HepG2 (cell line): ENCODE measurements around the gene PIM1. TPM values are rescaled to one million over a fixed set of nuclear protein-coding genes. Genes with fewer than 3 reads are reported as not detected.

Experiments
- FIP1L1 ChIP-seq: fragments of 200-400 bp; formaldehyde crosslinking; IDR thresholded peaks from 2 replicates; pipeline ENCODE4 v1.6.1; 2018; ENCODE audit warnings: low read depth, mild to moderate bottlenecking, low read length, moderate library complexity, borderline replicate concordance; ENCODE audit not compliant: insufficient read depth
- FLYWCH1 ChIP-seq: sonication (generic); formaldehyde crosslinking; IDR thresholded peaks from 2 replicates; pipeline ENCODE4 v1.8.1; 2023; ENCODE audit warnings: mild to moderate bottlenecking, missing genetic modification reagents
- MED13 ChIP-seq: sonication (generic); formaldehyde crosslinking; IDR thresholded peaks from 2 replicates; pipeline ENCODE4 v1.5.0; 2020; ENCODE audit warnings: missing genetic modification reagents
- NFE2L1 ChIP-seq: sonication (generic); formaldehyde crosslinking; IDR thresholded peaks from 2 replicates; pipeline ENCODE4 v1.4.0; 2020; ENCODE audit warnings: missing genetic modification reagents, mild to moderate bottlenecking, borderline replicate concordance
- TCF7 ChIP-seq: sonication (generic); IDR thresholded peaks from 2 replicates; pipeline ENCODE4 v1.6.1; 2016; ENCODE audit warnings: antibody characterized with exemption, low read depth
- ZFX ChIP-seq: sonication (generic); formaldehyde crosslinking; IDR thresholded peaks from 2 replicates; pipeline ENCODE4 v1.4.0; 2020; ENCODE audit warnings: mild to moderate bottlenecking, low read depth, missing genetic modification reagents, moderate library complexity
- ZNF232 ChIP-seq: sonication (generic); formaldehyde crosslinking; IDR thresholded peaks from 2 replicates; pipeline ENCODE4 v1.4.0; 2020; ENCODE audit warnings: missing genetic modification reagents, borderline replicate concordance
- ZNF350 ChIP-seq: sonication (generic); formaldehyde crosslinking; IDR thresholded peaks from 2 replicates; pipeline ENCODE4 v1.4.0; 2020; ENCODE audit warnings: mild to moderate bottlenecking, low read depth, missing genetic modification reagents, borderline replicate concordance
- ZNF619 ChIP-seq: sonication (generic); formaldehyde crosslinking; IDR thresholded peaks from 2 replicates; pipeline ENCODE4 v1.4.0; 2020; ENCODE audit warnings: mild to moderate bottlenecking, missing genetic modification reagents
- polyA plus RNA-seq, 8 experiments: library from polyadenylated mRNA; depleted of rRNA in 3 of 8; stranded (reverse) in 7 of 8; unstranded in 1 of 8; fragments of >200 nt; fragmentation: Illumina TruSeq in 4 of 8; extraction: Trizol in 4 of 8; gene quantifications; 2 replicates each; pipeline versions ENCODE4 v1.2.1 to v1.2.3, GENCODE V29; 2011 to 2016; ENCODE audit warnings: low read depth in 4 of 8, missing spikeins in 1 of 8, mixed read lengths in 1 of 8; ENCODE audit not compliant: insufficient read depth in 1 of 8
- total RNA-seq, 5 experiments: library from RNA; depleted of rRNA; stranded (reverse); fragments of >200 nt; fragmentation: Illumina TruSeq; extraction: Trizol; gene quantifications; 2 replicates each; pipeline ENCODE4 v1.2.3, GENCODE V29; 2016; ENCODE audit warnings: low read depth in 1 of 5
- TF ChIP-seq, protein P1 (sequence below): sonication (generic); formaldehyde crosslinking; IDR thresholded peaks from 2 replicates; pipeline ENCODE4 v1.4.0; 2020; ENCODE audit warnings: low read depth, missing genetic modification reagents
- TF ChIP-seq, protein P2 (sequence below): sonication (generic); formaldehyde crosslinking; IDR thresholded peaks from 2 replicates; pipeline ENCODE4 v1.5.1; 2020; ENCODE audit warnings: mild to moderate bottlenecking, missing genetic modification reagents, moderate library complexity
- TF ChIP-seq, protein P3 (sequence below): sonication (generic); formaldehyde crosslinking; conservative IDR thresholded peaks from 2 replicates; pipeline ENCODE4 v1.4.0; 2020; ENCODE audit warnings: mild to moderate bottlenecking, missing genetic modification reagents, moderate library complexity
- TF ChIP-seq, protein P4 (sequence below): sonication (generic); formaldehyde crosslinking; IDR thresholded peaks from 2 replicates; pipeline ENCODE4 v1.4.0; 2020; ENCODE audit warnings: low read depth, mild to moderate bottlenecking, missing genetic modification reagents

Gene PIM1
- total and polyA plus RNA-seq, 2 of the 13 experiments (the other 11 are each of a cell fraction or from before 2014, with no cell fraction given) = 29.4 to 117 TPM

DNA sequence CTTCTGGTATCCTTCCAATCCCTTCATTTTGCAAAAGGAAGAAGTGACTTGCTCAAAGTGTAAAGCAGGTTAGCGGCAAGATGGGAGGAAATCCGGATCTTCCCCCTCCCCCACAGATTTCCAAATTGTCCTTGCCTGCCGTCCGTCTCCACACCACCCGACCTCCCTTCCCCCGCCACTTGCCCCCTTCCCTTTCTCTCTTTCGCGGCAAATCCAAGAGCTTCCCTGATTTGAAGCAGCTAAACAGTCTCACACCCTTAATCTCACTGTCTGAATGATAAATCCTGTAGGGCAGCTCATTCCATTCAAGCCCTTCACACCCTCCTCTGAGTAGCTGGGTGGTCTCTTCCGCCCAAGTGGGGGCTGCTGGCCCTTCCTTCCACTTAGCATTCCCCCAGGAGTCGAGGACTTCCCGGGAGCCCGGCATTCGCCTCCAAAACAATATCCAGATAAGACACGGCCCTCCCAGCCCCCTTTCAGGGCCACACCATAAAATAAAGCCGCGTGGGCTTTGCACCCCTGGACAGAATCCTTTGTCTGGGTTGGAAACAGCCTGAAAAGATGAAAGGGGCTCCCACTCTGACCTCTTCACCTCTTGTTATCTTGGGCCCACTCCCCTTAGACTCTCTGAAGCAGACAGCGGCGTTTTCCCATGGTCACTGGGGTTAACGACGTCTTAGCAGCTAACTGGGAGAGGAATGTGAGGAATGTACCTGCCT lies 44.0 kb upstream of the PIM1 start (continued):
- TF ChIP-seq, protein P1, sequence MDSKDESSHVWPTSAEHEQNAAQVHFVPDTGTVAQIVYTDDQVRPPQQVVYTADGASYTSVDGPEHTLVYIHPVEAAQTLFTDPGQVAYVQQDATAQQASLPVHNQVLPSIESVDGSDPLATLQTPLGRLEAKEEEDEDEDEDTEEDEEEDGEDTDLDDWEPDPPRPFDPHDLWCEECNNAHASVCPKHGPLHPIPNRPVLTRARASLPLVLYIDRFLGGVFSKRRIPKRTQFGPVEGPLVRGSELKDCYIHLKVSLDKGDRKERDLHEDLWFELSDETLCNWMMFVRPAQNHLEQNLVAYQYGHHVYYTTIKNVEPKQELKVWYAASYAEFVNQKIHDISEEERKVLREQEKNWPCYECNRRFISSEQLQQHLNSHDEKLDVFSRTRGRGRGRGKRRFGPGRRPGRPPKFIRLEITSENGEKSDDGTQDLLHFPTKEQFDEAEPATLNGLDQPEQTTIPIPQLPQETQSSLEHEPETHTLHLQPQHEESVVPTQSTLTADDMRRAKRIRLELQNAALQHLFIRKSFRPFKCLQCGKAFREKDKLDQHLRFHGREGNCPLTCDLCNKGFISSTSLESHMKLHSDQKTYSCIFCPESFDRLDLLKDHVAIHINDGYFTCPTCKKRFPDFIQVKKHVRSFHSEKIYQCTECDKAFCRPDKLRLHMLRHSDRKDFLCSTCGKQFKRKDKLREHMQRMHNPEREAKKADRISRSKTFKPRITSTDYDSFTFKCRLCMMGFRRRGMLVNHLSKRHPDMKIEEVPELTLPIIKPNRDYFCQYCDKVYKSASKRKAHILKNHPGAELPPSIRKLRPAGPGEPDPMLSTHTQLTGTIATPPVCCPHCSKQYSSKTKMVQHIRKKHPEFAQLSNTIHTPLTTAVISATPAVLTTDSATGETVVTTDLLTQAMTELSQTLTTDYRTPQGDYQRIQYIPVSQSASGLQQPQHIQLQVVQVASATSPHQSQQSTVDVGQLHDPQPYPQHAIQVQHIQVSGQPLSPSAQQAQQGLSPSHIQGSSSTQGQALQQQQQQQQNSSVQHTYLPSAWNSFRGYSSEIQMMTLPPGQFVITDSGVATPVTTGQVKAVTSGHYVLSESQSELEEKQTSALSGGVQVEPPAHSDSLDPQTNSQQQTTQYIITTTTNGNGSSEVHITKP (CRISPR knock-in tag) = peak; percentile 25; the same call in 1 of the 2 replicates
- TF ChIP-seq, protein P2, sequence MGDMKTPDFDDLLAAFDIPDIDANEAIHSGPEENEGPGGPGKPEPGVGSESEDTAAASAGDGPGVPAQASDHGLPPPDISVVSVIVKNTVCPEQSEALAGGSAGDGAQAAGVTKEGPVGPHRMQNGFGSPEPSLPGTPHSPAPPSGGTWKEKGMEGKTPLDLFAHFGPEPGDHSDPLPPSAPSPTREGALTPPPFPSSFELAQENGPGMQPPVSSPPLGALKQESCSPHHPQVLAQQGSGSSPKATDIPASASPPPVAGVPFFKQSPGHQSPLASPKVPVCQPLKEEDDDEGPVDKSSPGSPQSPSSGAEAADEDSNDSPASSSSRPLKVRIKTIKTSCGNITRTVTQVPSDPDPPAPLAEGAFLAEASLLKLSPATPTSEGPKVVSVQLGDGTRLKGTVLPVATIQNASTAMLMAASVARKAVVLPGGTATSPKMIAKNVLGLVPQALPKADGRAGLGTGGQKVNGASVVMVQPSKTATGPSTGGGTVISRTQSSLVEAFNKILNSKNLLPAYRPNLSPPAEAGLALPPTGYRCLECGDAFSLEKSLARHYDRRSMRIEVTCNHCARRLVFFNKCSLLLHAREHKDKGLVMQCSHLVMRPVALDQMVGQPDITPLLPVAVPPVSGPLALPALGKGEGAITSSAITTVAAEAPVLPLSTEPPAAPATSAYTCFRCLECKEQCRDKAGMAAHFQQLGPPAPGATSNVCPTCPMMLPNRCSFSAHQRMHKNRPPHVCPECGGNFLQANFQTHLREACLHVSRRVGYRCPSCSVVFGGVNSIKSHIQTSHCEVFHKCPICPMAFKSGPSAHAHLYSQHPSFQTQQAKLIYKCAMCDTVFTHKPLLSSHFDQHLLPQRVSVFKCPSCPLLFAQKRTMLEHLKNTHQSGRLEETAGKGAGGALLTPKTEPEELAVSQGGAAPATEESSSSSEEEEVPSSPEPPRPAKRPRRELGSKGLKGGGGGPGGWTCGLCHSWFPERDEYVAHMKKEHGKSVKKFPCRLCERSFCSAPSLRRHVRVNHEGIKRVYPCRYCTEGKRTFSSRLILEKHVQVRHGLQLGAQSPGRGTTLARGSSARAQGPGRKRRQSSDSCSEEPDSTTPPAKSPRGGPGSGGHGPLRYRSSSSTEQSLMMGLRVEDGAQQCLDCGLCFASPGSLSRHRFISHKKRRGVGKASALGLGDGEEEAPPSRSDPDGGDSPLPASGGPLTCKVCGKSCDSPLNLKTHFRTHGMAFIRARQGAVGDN (CRISPR knock-in tag) = peak; percentile 70
- TF ChIP-seq ZNF232 (CRISPR knock-in tag) = peak; percentile 68
- TF ChIP-seq MED13 = 0 out of 2 replicates have a peak, but pooled peaks have one; percentile 31
- TF ChIP-seq, protein P3, sequence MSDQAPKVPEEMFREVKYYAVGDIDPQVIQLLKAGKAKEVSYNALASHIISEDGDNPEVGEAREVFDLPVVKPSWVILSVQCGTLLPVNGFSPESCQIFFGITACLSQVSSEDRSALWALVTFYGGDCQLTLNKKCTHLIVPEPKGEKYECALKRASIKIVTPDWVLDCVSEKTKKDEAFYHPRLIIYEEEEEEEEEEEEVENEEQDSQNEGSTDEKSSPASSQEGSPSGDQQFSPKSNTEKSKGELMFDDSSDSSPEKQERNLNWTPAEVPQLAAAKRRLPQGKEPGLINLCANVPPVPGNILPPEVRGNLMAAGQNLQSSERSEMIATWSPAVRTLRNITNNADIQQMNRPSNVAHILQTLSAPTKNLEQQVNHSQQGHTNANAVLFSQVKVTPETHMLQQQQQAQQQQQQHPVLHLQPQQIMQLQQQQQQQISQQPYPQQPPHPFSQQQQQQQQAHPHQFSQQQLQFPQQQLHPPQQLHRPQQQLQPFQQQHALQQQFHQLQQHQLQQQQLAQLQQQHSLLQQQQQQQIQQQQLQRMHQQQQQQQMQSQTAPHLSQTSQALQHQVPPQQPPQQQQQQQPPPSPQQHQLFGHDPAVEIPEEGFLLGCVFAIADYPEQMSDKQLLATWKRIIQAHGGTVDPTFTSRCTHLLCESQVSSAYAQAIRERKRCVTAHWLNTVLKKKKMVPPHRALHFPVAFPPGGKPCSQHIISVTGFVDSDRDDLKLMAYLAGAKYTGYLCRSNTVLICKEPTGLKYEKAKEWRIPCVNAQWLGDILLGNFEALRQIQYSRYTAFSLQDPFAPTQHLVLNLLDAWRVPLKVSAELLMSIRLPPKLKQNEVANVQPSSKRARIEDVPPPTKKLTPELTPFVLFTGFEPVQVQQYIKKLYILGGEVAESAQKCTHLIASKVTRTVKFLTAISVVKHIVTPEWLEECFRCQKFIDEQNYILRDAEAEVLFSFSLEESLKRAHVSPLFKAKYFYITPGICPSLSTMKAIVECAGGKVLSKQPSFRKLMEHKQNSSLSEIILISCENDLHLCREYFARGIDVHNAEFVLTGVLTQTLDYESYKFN (CRISPR knock-in tag) = peak; percentile 79
- no peak for TF ChIP-seq FIP1L1
- 0 out of 2 replicates have a peak, but pooled peaks have one; percentile 39 for TF ChIP-seq ZNF350 (CRISPR knock-in tag)
- no peak for TF ChIP-seq FLYWCH1 (CRISPR knock-in tag)
- no peak for TF ChIP-seq NFE2L1 (CRISPR knock-in tag)
- TF ChIP-seq, protein P4, sequence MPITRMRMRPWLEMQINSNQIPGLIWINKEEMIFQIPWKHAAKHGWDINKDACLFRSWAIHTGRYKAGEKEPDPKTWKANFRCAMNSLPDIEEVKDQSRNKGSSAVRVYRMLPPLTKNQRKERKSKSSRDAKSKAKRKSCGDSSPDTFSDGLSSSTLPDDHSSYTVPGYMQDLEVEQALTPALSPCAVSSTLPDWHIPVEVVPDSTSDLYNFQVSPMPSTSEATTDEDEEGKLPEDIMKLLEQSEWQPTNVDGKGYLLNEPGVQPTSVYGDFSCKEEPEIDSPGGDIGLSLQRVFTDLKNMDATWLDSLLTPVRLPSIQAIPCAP (CRISPR knock-in tag) = no peak
- TF ChIP-seq TCF7 = peak; percentile 88
- TF ChIP-seq ZFX (CRISPR knock-in tag) = no peak; the same call in none of the 2 replicates
- TF ChIP-seq ZNF619 (CRISPR knock-in tag) = 0 out of 2 replicates have a peak, but pooled peaks have one; percentile 54
